ENCODE results near the gene HCRTR1. TPM values are rescaled to one million over a fixed set of nuclear protein-coding genes. Genes with fewer than 3 reads are reported as not detected.

Gene HCRTR1
- total RNA-seq, 2 donors from 2014 or later, result not detected

- Histone ChIP-seq H3K9me3 (no peaks in the 10 kb centered on the region), H3K36me3 (peaks cover 0 to 8% of the 10 kb centered on the region in 2 donors), H3K27ac (peak overlapping the region; percentile 53 to 54), H3K4me1 (replicated peaks) (peaks cover 12% of the 10 kb centered on the region), H3K4me3 (no peak overlapping the region), H3K27me3 (replicated peaks; ENCODE audit: insufficient read depth) (no peaks in the 10 kb centered on the region)
- DNase-seq (ENCODE audit: low spot score), result peak; percentile 40
- 24% methylated on average over 11 of the region's 11 CpGs for WGBS
- TF ChIP-seq POLR2A (IDR thresholded peaks at IDR 0.05) (no peak), POLR2AphosphoS5 (IDR thresholded peaks at IDR 0.05) (peak; percentile 32)
- intact Hi-C loops (cut with DNase I), result no loop called here
These were observed 10.6 kb downstream of the HCRTR1 start for GRCh38 chr1:31627930-31628559.

GRCh38 chr1:31628931-31629556, 11.6 kb downstream of the HCRTR1 start:
- 87% methylated on average over 6 of the region's 6 CpGs for WGBS
- no peak for TF ChIP-seq CTCF (IDR thresholded peaks at IDR 0.05)
- no peak for TF ChIP-seq POLR2A (IDR thresholded peaks at IDR 0.05)
- no peak for TF ChIP-seq POLR2AphosphoS5 (IDR thresholded peaks at IDR 0.05)
- Histone ChIP-seq H3K4me3 (no peak overlapping the region), H3K27ac (no peak overlapping the region), H3K27me3 (replicated peaks; ENCODE audit: insufficient read depth) (no peaks in the 10 kb centered on the region), H3K36me3 (peaks cover 0 to 8% of the 10 kb centered on the region in 2 donors), H3K4me1 (replicated peaks) (peaks cover 12% of the 10 kb centered on the region), H3K9me3 (no peaks in the 10 kb centered on the region)
- DNase-seq (ENCODE audit: low spot score), result no peak
- intact Hi-C loops (cut with DNase I), result no loop called here

GRCh38 chr1:31632649-31633048, 15.2 kb downstream of the HCRTR1 start:
- no peaks in the 10 kb centered on the region for H3K9me3 ChIP-seq
- H3K4me3 ChIP-seq, result no peak overlapping the region
- no peaks in the 10 kb centered on the region for H3K27me3 ChIP-seq (replicated peaks; ENCODE audit: insufficient read depth)
- H3K27ac ChIP-seq, result no peak overlapping the region
- WGBS, result 89% methylated on average over 3 of the region's 3 CpGs
- no peak for DNase-seq (ENCODE audit: low spot score)
- peaks cover 11% of the 10 kb centered on the region for H3K4me1 ChIP-seq (replicated peaks)
- H3K36me3 ChIP-seq, result peaks cover 2 to 8% of the 10 kb centered on the region in 2 donors
- TF ChIP-seq CTCF (IDR thresholded peaks at IDR 0.05) (no peak), POLR2A (IDR thresholded peaks at IDR 0.05) (no peak), POLR2AphosphoS5 (IDR thresholded peaks at IDR 0.05) (no peak)
- intact Hi-C loops (cut with DNase I), result no loop called here

- TF ChIP-seq POLR2AphosphoS5 (IDR thresholded peaks at IDR 0.05) (no peak), CTCF (IDR thresholded peaks at IDR 0.05) (peak in 1 of 4 experiments; percentile 6)
These were observed 15.6 kb downstream of the HCRTR1 start for GRCh38 chr1:31633117-31633516.

GRCh38 chr1:31637915-31638673, 20.6 kb downstream of the HCRTR1 start:
- no peaks in the 10 kb centered on the region for H3K27me3 ChIP-seq (replicated peaks; ENCODE audit: insufficient read depth)
- H3K4me1 ChIP-seq (replicated peaks), result peaks cover 2% of the 10 kb centered on the region
- H3K9me3 ChIP-seq, result no peaks in the 10 kb centered on the region
- H3K27ac ChIP-seq, result no peak overlapping the region
- peaks cover 0 to 2% of the 10 kb centered on the region in 2 donors for H3K36me3 ChIP-seq
- intact Hi-C loops (cut with DNase I), result no loop called here
- TF ChIP-seq POLR2AphosphoS5 (IDR thresholded peaks at IDR 0.05) (peak; percentile 51), POLR2A (IDR thresholded peaks at IDR 0.05) (no peak)
- no peak for DNase-seq (ENCODE audit: low spot score)
- no peak overlapping the region for H3K4me3 ChIP-seq
- WGBS, result 44% methylated on average over 5 of the region's 5 CpGs

More at GRCh38 chr1:31633117-31633516, 15.6 kb downstream of the HCRTR1 start:
- WGBS, result 76% methylated on average over 4 of the region's 4 CpGs
- peaks cover 2 to 8% of the 10 kb centered on the region in 2 donors for H3K36me3 ChIP-seq
- peaks cover 6% of the 10 kb centered on the region for H3K4me1 ChIP-seq (replicated peaks)
- H3K4me3 ChIP-seq, result no peak overlapping the region
- intact Hi-C loops (cut with DNase I), result no loop called here
- no peaks in the 10 kb centered on the region for H3K27me3 ChIP-seq (replicated peaks; ENCODE audit: insufficient read depth)
- no peak overlapping the region for H3K27ac ChIP-seq
- no peak for DNase-seq (ENCODE audit: low spot score)
- no peaks in the 10 kb centered on the region for H3K9me3 ChIP-seq
